OCI-LY3 (cell line): Measurements from ENCODE around the gene ECE1.
"Not testable (repeated sequence)": the region's sequence is repeated elsewhere in the genome, so short reads cannot be mapped to it uniquely, and the experiment has no call there.

Experiments used
- H2AFZ ChIP-seq: fragments of 200-600, 300-600 bp; shearing (Covaris generic); 2 replicates; pipeline ENCODE4 v1.6.0; 2014; ENCODE audit warnings: antibody characterized with exemption, low read depth, low read length
- H3K27ac ChIP-seq: fragments of 200-600, 300-600 bp; sonication (generic); 2 replicates; pipeline ENCODE4 v1.5.1; 2014; ENCODE audit warnings: mild to moderate bottlenecking, low read length, moderate library complexity, mixed read lengths
- H3K27me3 ChIP-seq: fragments of 200-600, 300-600 bp; sonication (generic); 2 replicates; pipeline ENCODE4 v1.6.1; 2014; ENCODE audit warnings: low read depth, low read length, mixed read lengths
- H3K36me3 ChIP-seq: fragments of 200-600, 300-600 bp; sonication (generic); replicated peaks from 2 replicates; pipeline ENCODE3; 2014; ENCODE audit warnings: low read depth, low read length, mixed read lengths
- H3K4me1 ChIP-seq: fragments of 300-600, 200-600 bp; sonication (generic); 2 replicates; pipeline ENCODE4 v1.6.1; 2014; ENCODE audit warnings: low read length, mixed read lengths
- H3K4me2 ChIP-seq: fragments of 200-600, 300-600 bp; sonication (generic); 2 replicates; pipeline ENCODE4 v1.6.1; 2014; ENCODE audit warnings: low read length, mixed read lengths
- H3K4me3 ChIP-seq: fragments of 300-600, 200-600 bp; sonication (generic); 2 replicates; pipeline ENCODE4 v1.5.1; 2014; ENCODE audit warnings: antibody characterized with exemption, mild to moderate bottlenecking, low read length, moderate library complexity
- H3K79me2 ChIP-seq: fragments of 300-600, 200-600 bp; shearing (Covaris generic); 2 replicates; pipeline ENCODE4 v1.6.1; 2014; ENCODE audit warnings: mild to moderate bottlenecking, low read length, mixed read lengths
- H3K9ac ChIP-seq: fragments of 300-600, 200-600 bp; shearing (Covaris generic); 2 replicates; pipeline ENCODE4 v1.6.0; 2014; ENCODE audit warnings: mild to moderate bottlenecking, low read length, moderate library complexity
- H3K9me3 ChIP-seq: fragments of 200-600, 300-600 bp; shearing (Covaris generic); 2 replicates; pipeline ENCODE4 v1.6.1; 2014; ENCODE audit warnings: low read length, mixed read lengths; ENCODE audit not compliant: insufficient read depth
- H4K20me1 ChIP-seq: fragments of 200-600, 300-600 bp; sonication (generic); 2 replicates; pipeline ENCODE4 v1.6.1; 2016; ENCODE audit warnings: low read length, mixed read lengths; ENCODE audit not compliant: insufficient read depth
- EZH2phosphoT487 ChIP-seq: fragments of 200-600 bp; shearing (Covaris generic); IDR thresholded peaks from 2 replicates; pipeline ENCODE4 v1.6.1; 2018; ENCODE audit warnings: antibody characterized with exemption, mixed run types, low read depth
- TF ChIP-seq, protein P1 (sequence below): fragments of 200-600, 300-600 bp; sonication (generic); IDR thresholded peaks from 2 replicates; pipeline ENCODE4 v1.5.1; 2014; ENCODE audit warnings: antibody characterized with exemption, low read length, low read depth

ECE1 gene

GRCh38 chr1:21192871-21193270, 97.4 kb downstream of the ECE1 start:
- no peak overlapping the region for H3K4me2 ChIP-seq
- no peaks in the 10 kb centered on the region for H3K79me2 ChIP-seq
- no peak overlapping the region for H3K4me3 ChIP-seq
- peaks cover 9% of the 10 kb centered on the region for H3K27me3 ChIP-seq
- TF ChIP-seq, protein P1, sequence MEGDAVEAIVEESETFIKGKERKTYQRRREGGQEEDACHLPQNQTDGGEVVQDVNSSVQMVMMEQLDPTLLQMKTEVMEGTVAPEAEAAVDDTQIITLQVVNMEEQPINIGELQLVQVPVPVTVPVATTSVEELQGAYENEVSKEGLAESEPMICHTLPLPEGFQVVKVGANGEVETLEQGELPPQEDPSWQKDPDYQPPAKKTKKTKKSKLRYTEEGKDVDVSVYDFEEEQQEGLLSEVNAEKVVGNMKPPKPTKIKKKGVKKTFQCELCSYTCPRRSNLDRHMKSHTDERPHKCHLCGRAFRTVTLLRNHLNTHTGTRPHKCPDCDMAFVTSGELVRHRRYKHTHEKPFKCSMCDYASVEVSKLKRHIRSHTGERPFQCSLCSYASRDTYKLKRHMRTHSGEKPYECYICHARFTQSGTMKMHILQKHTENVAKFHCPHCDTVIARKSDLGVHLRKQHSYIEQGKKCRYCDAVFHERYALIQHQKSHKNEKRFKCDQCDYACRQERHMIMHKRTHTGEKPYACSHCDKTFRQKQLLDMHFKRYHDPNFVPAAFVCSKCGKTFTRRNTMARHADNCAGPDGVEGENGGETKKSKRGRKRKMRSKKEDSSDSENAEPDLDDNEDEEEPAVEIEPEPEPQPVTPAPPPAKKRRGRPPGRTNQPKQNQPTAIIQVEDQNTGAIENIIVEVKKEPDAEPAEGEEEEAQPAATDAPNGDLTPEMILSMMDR, result no peak
- TF ChIP-seq EZH2phosphoT487, result no peak
- no peaks in the 10 kb centered on the region for H3K4me1 ChIP-seq
- H2AFZ ChIP-seq, result no peak overlapping the region
- H3K27ac ChIP-seq, result no peak overlapping the region
- H3K9ac ChIP-seq, result no peak overlapping the region
- no peaks in the 10 kb centered on the region for H3K36me3 ChIP-seq
- no peaks in the 10 kb centered on the region for H3K9me3 ChIP-seq
- H4K20me1 ChIP-seq, result no peaks in the 10 kb centered on the region

DNA sequence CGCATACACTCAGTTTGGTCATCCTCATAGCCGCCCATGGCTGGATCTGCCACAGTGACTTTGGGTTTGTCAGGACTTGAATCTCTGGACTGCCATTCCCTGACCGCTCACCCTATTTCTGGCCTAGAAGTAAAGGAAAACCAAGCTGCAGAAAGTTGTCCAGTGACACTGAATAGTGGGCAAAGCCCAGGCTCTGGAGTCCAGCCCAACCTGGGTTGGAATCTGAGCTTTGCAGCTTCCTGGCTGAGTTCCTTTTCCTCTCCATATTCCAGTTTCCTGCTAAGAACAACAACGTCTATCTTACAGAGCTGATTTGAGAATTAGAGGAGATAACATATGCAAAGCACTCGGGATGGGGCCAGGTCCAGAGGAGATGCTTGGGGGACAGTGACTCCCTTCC, 98.0 kb downstream of the ECE1 start:
- Histone ChIP-seq H4K20me1 (no peaks in the 10 kb centered on the region), H3K9me3 (no peaks in the 10 kb centered on the region), H3K4me2 (no peak overlapping the region), H3K4me3 (no peak overlapping the region), H2AFZ (no peak overlapping the region), H3K4me1 (no peaks in the 10 kb centered on the region), H3K27ac (no peak overlapping the region), H3K36me3 (no peaks in the 10 kb centered on the region), H3K9ac (no peak overlapping the region), H3K79me2 (no peaks in the 10 kb centered on the region), H3K27me3 (peaks cover 9% of the 10 kb centered on the region)
- TF ChIP-seq EZH2phosphoT487, result no peak
- TF ChIP-seq, protein P1, result no peak

GRCh38 chr1:21190771-21191170, 99.5 kb downstream of the ECE1 start:
- H3K4me1 ChIP-seq, H3K4me2 ChIP-seq, H3K36me3 ChIP-seq, H3K27ac ChIP-seq, H3K9me3 ChIP-seq, H4K20me1 ChIP-seq, H2AFZ ChIP-seq, H3K27me3 ChIP-seq, H3K79me2 ChIP-seq, H3K9ac ChIP-seq, H3K4me3 ChIP-seq: not testable (repeated sequence)

DNA sequence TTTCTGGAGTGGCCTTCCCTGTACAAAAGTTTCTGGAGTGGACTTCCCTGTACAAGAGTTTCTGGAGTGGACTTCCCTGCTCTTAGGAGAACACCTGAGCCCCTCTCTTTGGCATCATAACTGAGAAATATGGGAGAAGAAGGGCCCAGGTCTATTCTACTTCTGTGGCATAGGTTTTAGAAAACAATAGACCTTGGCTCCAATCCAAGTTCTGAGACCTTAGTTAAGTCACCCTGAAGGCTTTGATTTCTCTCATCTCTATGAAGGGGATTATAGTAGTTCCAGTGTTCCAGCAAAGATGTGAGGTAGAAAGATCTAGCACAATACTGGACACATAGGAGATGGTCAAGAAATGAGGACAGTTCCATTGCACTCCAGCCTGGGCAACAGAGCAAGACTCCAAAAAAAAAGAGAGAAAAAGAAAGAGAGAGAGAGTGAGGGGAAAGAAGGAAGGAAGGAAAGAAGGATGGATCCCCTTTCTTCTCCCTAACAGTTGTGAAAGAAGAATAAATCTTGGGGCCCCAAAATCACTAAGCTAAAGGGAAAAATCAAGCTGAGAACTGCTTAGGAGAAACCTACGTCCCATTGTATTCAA, 100.3 kb downstream of the ECE1 start:
- no peak overlapping the region for H3K4me3 ChIP-seq
- no peak overlapping the region for H3K4me2 ChIP-seq
- no peaks in the 10 kb centered on the region for H3K4me1 ChIP-seq
- no peaks in the 10 kb centered on the region for H3K79me2 ChIP-seq
- H3K9me3 ChIP-seq, result no peaks in the 10 kb centered on the region
- H3K27me3 ChIP-seq, result peaks cover 9% of the 10 kb centered on the region
- H4K20me1 ChIP-seq, result no peaks in the 10 kb centered on the region
- no peak for TF ChIP-seq EZH2phosphoT487
- TF ChIP-seq, protein P1, result no peak
- no peak overlapping the region for H3K9ac ChIP-seq
- H2AFZ ChIP-seq, result no peak overlapping the region
- H3K27ac ChIP-seq, result no peak overlapping the region
- H3K36me3 ChIP-seq, result no peaks in the 10 kb centered on the region
